ENCODE results near the gene GPR63.

Gene GPR63

DNA sequence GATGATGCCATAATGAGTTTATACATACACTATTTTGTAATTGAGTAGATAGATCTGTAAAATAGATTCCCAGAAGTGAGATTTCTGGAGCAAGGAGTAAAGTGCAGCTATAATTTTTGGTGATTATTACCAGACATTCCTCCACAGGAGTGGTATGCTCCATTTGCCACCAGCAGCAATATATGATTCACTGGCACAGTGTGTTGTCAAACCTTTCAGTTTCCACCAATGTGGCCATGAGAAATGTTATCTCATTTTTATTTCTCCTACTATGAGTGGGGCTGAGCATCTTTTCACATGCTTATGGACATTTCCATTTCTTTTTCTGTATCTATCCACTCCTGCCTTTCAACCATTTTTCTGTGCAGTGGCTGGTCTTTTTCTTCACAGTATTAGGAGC lies 70.5 kb downstream of the GPR63 start:
- no peak overlapping the region for H3K4me3 ChIP-seq (ENCODE audit: low read length)
- H3K36me3 ChIP-seq (replicated peaks; ENCODE audit: insufficient read depth, low read length), result no peaks in the 10 kb centered on the region
- no peaks in the 10 kb centered on the region for H3K4me1 ChIP-seq (ENCODE audit: low read length)
- no peak overlapping the region for H2AFZ ChIP-seq (ENCODE audit: low read length)
- DNase-seq, result no peak
- H3K27me3 ChIP-seq (replicated peaks; ENCODE audit: insufficient read depth, low read length), result no peaks in the 10 kb centered on the region
- TF ChIP-seq CTCF (IDR thresholded peaks at IDR 0.05; ENCODE audit: low read length) (no peak), EZH2phosphoT487 (IDR thresholded peaks at IDR 0.05; ENCODE audit: low read length) (no peak), EZH2 (optimal IDR thresholded peaks at IDR 0.05; ENCODE audit: low read depth, low read length) (no peak)
- no peaks in the 10 kb centered on the region for H4K20me1 ChIP-seq (ENCODE audit: insufficient read depth, low read length)
- no peak overlapping the region for H3K9ac ChIP-seq (ENCODE audit: low read length)
- no peak overlapping the region for H3K27ac ChIP-seq (ENCODE audit: low read length)
- H3K79me2 ChIP-seq (ENCODE audit: low read length), result no peaks in the 10 kb centered on the region
- no peak overlapping the region for H3K4me2 ChIP-seq (ENCODE audit: low read depth, low read length)
- H3K9me3 ChIP-seq (replicated peaks; ENCODE audit: insufficient read depth, low read length), result no peaks in the 10 kb centered on the region
- no peaks in the 10 kb centered on the region for H3K9me2 ChIP-seq (replicated peaks; ENCODE audit: insufficient read depth, low read length)
- H3F3A ChIP-seq (ENCODE audit: insufficient read depth, low read length), result no peaks in the 10 kb centered on the region

GRCh38 chr6:96762599-96762998 lies 74.7 kb downstream of the GPR63 start:
- no peaks in the 10 kb centered on the region for H3F3A ChIP-seq (ENCODE audit: insufficient read depth, low read length)
- H3K9ac ChIP-seq (ENCODE audit: low read length), result no peak overlapping the region
- H3K27ac ChIP-seq (ENCODE audit: low read length), result no peak overlapping the region
- H2AFZ ChIP-seq (ENCODE audit: low read length), result no peak overlapping the region
- no peaks in the 10 kb centered on the region for H4K20me1 ChIP-seq (ENCODE audit: insufficient read depth, low read length)
- H3K27me3 ChIP-seq (replicated peaks; ENCODE audit: insufficient read depth, low read length), result no peaks in the 10 kb centered on the region
- no peak for DNase-seq
- H3K4me3 ChIP-seq (ENCODE audit: low read length), result no peak overlapping the region
- H3K4me1 ChIP-seq (ENCODE audit: low read length), result no peaks in the 10 kb centered on the region
- TF ChIP-seq CTCF (IDR thresholded peaks at IDR 0.05; ENCODE audit: low read length), result no peak
- TF ChIP-seq EZH2phosphoT487 (IDR thresholded peaks at IDR 0.05; ENCODE audit: low read length), result no peak
- no peak for TF ChIP-seq EZH2 (optimal IDR thresholded peaks at IDR 0.05; ENCODE audit: low read depth, low read length)
- H3K79me2 ChIP-seq (ENCODE audit: low read length), result no peaks in the 10 kb centered on the region
- no peaks in the 10 kb centered on the region for H3K9me3 ChIP-seq (replicated peaks; ENCODE audit: insufficient read depth, low read length)
- H3K36me3 ChIP-seq (replicated peaks; ENCODE audit: insufficient read depth, low read length), result no peaks in the 10 kb centered on the region
- no peak overlapping the region for H3K4me2 ChIP-seq (ENCODE audit: low read depth, low read length)
- H3K9me2 ChIP-seq (replicated peaks; ENCODE audit: insufficient read depth, low read length), result no peaks in the 10 kb centered on the region

DNA sequence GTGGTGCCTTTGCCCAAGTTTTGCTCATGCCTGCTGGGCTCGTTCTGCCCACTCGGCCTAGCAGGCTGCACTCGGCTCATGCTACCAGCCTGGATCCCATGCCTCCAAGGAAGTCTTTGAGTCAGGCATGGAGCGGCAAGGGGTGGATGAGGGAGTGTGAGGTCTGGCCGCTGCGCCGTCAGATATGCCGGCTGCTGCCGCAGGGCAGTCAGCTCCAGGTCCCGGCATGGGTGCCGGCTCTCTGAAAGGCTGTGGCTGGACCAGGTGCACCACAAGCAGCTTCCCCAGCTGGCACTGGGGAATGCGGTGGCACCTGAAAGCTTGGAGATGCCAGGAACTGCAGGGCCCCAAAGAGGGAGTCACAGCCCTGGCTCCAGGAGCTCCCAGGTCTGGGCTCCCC lies 75.5 kb downstream of the GPR63 start:
- no peak for DNase-seq
- Histone ChIP-seq H3F3A (ENCODE audit: insufficient read depth, low read length) (no peaks in the 10 kb centered on the region), H3K9ac (ENCODE audit: low read length) (no peak overlapping the region), H3K9me2 (replicated peaks; ENCODE audit: insufficient read depth, low read length) (no peaks in the 10 kb centered on the region), H3K27ac (ENCODE audit: low read length) (no peak overlapping the region), H3K4me2 (ENCODE audit: low read depth, low read length) (no peak overlapping the region), H3K79me2 (ENCODE audit: low read length) (no peaks in the 10 kb centered on the region), H3K4me1 (ENCODE audit: low read length) (no peaks in the 10 kb centered on the region), H2AFZ (ENCODE audit: low read length) (no peak overlapping the region), H3K36me3 (replicated peaks; ENCODE audit: insufficient read depth, low read length) (no peaks in the 10 kb centered on the region), H3K9me3 (replicated peaks; ENCODE audit: insufficient read depth, low read length) (no peaks in the 10 kb centered on the region), H3K4me3 (ENCODE audit: low read length) (no peak overlapping the region), H3K27me3 (replicated peaks; ENCODE audit: insufficient read depth, low read length) (no peaks in the 10 kb centered on the region), H4K20me1 (ENCODE audit: insufficient read depth, low read length) (no peaks in the 10 kb centered on the region)
- no peak for TF ChIP-seq CTCF (IDR thresholded peaks at IDR 0.05; ENCODE audit: low read length)
- no peak for TF ChIP-seq EZH2phosphoT487 (IDR thresholded peaks at IDR 0.05; ENCODE audit: low read length)
- TF ChIP-seq EZH2 (optimal IDR thresholded peaks at IDR 0.05; ENCODE audit: low read depth, low read length), result no peak
